HepG2 (cell line): ENCODE measurements around the gene ATP5F1E. TPM values are rescaled to one million over a fixed set of nuclear protein-coding genes. Genes with fewer than 3 reads are reported as not detected.

Experiments
- ARNT ChIP-seq: fragments of 450-650 bp; IDR thresholded peaks from 2 replicates; pipeline ENCODE4 v1.6.1; 2017
- ATF4 ChIP-seq, 2 experiments: fragments of 450-650 bp in 1 of 2; sonication (generic) in 1 of 2; formaldehyde crosslinking; IDR thresholded peaks; 2 replicates each; pipeline versions ENCODE4 v1.5.0 to v1.8.0; 2020 to 2022; ENCODE audit warnings: mild to moderate bottlenecking in 1 of 2, missing genetic modification reagents in 1 of 2
- CAMTA2 ChIP-seq: sonication (generic); formaldehyde crosslinking; IDR thresholded peaks from 2 replicates; pipeline ENCODE4 v1.4.0; 2020; ENCODE audit warnings: mild to moderate bottlenecking, missing genetic modification reagents, borderline replicate concordance
- GABPB1 ChIP-seq: IDR thresholded peaks from 2 replicates; pipeline ENCODE4 v1.6.1; 2016; ENCODE audit warnings: mild to moderate bottlenecking, missing genetic modification reagents, moderate library complexity, missing compliant biosample characterization
- HNRNPL ChIP-seq: fragments of 200-400 bp; formaldehyde crosslinking; IDR thresholded peaks from 2 replicates; pipeline ENCODE4 v1.6.1; 2017; ENCODE audit warnings: mild to moderate bottlenecking, low read depth, low read length
- NFKB2 ChIP-seq: sonication (generic); formaldehyde crosslinking; IDR thresholded peaks from 2 replicates; pipeline ENCODE4 v1.4.0; 2020; ENCODE audit warnings: missing genetic modification reagents, borderline replicate concordance
- PHF20 ChIP-seq: sonication (generic); formaldehyde crosslinking; IDR thresholded peaks from 2 replicates; pipeline ENCODE4 v1.5.0; 2020; ENCODE audit warnings: mild to moderate bottlenecking, missing genetic modification reagents
- PRPF4 ChIP-seq: fragments of 200-400 bp; formaldehyde crosslinking; IDR thresholded peaks from 2 replicates; pipeline ENCODE4 v1.6.1; 2016; ENCODE audit warnings: low read length, low read depth; ENCODE audit not compliant: poor library complexity, severe bottlenecking
- PTBP1 ChIP-seq: fragments of 200-400 bp; formaldehyde crosslinking; IDR thresholded peaks from 2 replicates; pipeline ENCODE4 v1.6.1; 2018; ENCODE audit warnings: low read length, low read depth; ENCODE audit not compliant: poor library complexity, severe bottlenecking
- SRY ChIP-seq: sonication (generic); formaldehyde crosslinking; IDR thresholded peaks from 2 replicates; pipeline ENCODE4 v1.8.0; 2022; ENCODE audit warnings: mild to moderate bottlenecking, missing genetic modification reagents
- TERF1 ChIP-seq: sonication (generic); formaldehyde crosslinking; IDR thresholded peaks from 2 replicates; pipeline ENCODE4 v1.8.0; 2022; ENCODE audit warnings: mild to moderate bottlenecking, missing genetic modification reagents, moderate library complexity
- ZFP91 ChIP-seq: sonication (generic); formaldehyde crosslinking; IDR thresholded peaks from 2 replicates; pipeline ENCODE4 v1.9.0; 2022; ENCODE audit warnings: missing genetic modification reagents, mild to moderate bottlenecking, borderline replicate concordance
- ZHX2 ChIP-seq, 2 experiments: sonication (generic) in 1 of 2; formaldehyde crosslinking in 1 of 2; IDR thresholded peaks; 2 replicates each; pipeline versions ENCODE4 v1.6.1 to v1.9.0; 2014 to 2022; ENCODE audit warnings: antibody characterized with exemption in 1 of 2, borderline replicate concordance in 1 of 2, inconsistent platforms in 1 of 2, low read depth in 1 of 2, missing genetic modification reagents in 1 of 2
- ZNF446 ChIP-seq: sonication (generic); formaldehyde crosslinking; IDR thresholded peaks from 2 replicates; pipeline ENCODE4 v1.5.0; 2020; ENCODE audit warnings: mild to moderate bottlenecking, missing genetic modification reagents
- ZNF546 ChIP-seq: sonication (generic); formaldehyde crosslinking; conservative IDR thresholded peaks from 2 replicates; pipeline ENCODE4 v1.8.1; 2023; ENCODE audit warnings: mild to moderate bottlenecking, missing genetic modification reagents
- ZNF605 ChIP-seq: sonication (generic); formaldehyde crosslinking; IDR thresholded peaks from 2 replicates; pipeline ENCODE4 v1.8.0; 2022; ENCODE audit warnings: mild to moderate bottlenecking, missing genetic modification reagents
- polyA plus RNA-seq, 8 experiments: library from polyadenylated mRNA; depleted of rRNA in 3 of 8; stranded (reverse) in 7 of 8; unstranded in 1 of 8; fragments of >200 nt; fragmentation: Illumina TruSeq in 4 of 8; extraction: Trizol in 4 of 8; gene quantifications; 2 replicates each; pipeline versions ENCODE4 v1.2.1 to v1.2.3, GENCODE V29; 2011 to 2016; ENCODE audit warnings: low read depth in 4 of 8, missing spikeins in 1 of 8, mixed read lengths in 1 of 8; ENCODE audit not compliant: insufficient read depth in 1 of 8
- total RNA-seq, 5 experiments: library from RNA; depleted of rRNA; stranded (reverse); fragments of >200 nt; fragmentation: Illumina TruSeq; extraction: Trizol; gene quantifications; 2 replicates each; pipeline ENCODE4 v1.2.3, GENCODE V29; 2016; ENCODE audit warnings: low read depth in 1 of 5

ATP5F1E gene
- total and polyA plus RNA-seq, 2 of the 13 experiments (the other 11 are each of a cell fraction or from before 2014, with no cell fraction given), result 121 to 134 TPM

- peak; percentile 5; the same call in 1 of the 2 replicates for TF ChIP-seq GABPB1 (CRISPR knock-in tag)
- no peak for TF ChIP-seq ATF4 (CRISPR knock-in tag; IDR thresholded peaks at IDR 0.05)
- TF ChIP-seq SRY (CRISPR knock-in tag), result peak; percentile 16; the same call in 1 of the 2 replicates
- TF ChIP-seq ZNF446 (CRISPR knock-in tag), result peak; percentile 44; the same call in 1 of the 2 replicates
- 0 out of 2 replicates have a peak, but pooled peaks have one; percentile 3 for TF ChIP-seq ZFP91 (CRISPR knock-in tag)
- no peak for TF ChIP-seq CAMTA2 (CRISPR knock-in tag)
- 0 out of 2 replicates have a peak, but pooled peaks have one; percentile 44 for TF ChIP-seq PHF20 (CRISPR knock-in tag)
- TF ChIP-seq ZHX2 (IDR thresholded peaks at IDR 0.05; ENCODE audit: low read depth), result 0 out of 2 replicates have a peak, but pooled peaks have one; percentile 43
- TF ChIP-seq ZHX2 (CRISPR knock-in tag; IDR thresholded peaks at IDR 0.05; ENCODE audit: borderline replicate concordance), result no peak
- TF ChIP-seq PRPF4, result peak; percentile 30
- TF ChIP-seq ARNT, result no peak
- TF ChIP-seq ZNF546 (CRISPR knock-in tag), result peak; percentile 97
- peak; percentile 61; the same call in 1 of the 2 replicates for TF ChIP-seq TERF1 (CRISPR knock-in tag)
- 0 out of 2 replicates have a peak, but pooled peaks have one; percentile 10 for TF ChIP-seq HNRNPL
- TF ChIP-seq NFKB2 (CRISPR knock-in tag), result peak; percentile 83; the same call in 1 of the 2 replicates
- TF ChIP-seq ZNF605 (CRISPR knock-in tag), result peak; percentile 30; the same call in 1 of the 2 replicates
- no peak for TF ChIP-seq PTBP1
Observed at GRCh38 chr20:59013031-59013951, 18.8 kb downstream of the ATP5F1E start (continued).
